NCI-H345 (cell line): ENCODE results near the gene OPRM1.
"Not testable (repeated sequence)": the region's sequence is repeated elsewhere in the genome, so short reads cannot be mapped to it uniquely, and the experiment has no call there.

Experiments used
- DNase-seq: peaks from one replicate; lab custom pipeline; 2025; lab: John Stamatoyannopoulos, UW

Gene OPRM1

DNA sequence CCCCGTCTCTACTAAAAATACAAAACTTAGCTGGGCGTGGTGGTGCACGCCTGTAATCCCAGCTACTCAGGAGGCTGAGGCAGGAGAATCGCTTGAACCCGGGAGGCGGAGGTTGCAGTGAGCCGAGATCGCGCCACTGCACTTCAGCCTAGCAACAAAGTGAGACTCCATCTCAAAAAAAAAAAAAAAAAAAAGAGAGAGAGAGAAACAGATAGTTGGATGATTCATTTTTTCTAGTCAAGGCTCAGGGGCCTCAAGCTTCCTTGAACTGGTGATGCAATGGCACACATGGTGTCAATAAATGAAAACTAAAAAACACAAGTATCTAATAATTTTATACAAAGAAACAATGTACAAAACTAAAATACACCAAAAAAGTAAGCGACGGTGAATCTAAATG, 202.0 kb downstream of the OPRM1 start:
- DNase-seq: not testable (repeated sequence)

DNA sequence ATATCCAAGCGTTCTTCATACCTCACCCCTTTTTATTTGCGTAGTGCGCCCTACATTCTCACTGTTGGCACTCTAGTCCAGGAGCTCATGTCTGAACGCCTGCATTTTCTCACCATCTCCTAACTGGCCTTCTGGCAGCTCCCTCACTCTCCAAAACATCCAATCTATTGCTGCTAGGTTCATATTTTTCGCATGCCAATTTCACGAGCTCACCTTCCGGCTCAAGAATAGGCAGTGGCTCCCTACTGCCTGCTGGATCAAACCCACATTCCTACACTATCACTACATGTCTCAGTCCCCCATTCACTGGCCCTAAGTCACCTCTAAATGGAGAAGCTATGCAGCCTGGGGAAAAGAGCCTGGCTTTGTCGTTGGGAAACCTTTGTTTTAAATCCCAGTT, 202.5 kb downstream of the OPRM1 start:
- no peak for DNase-seq

DNA sequence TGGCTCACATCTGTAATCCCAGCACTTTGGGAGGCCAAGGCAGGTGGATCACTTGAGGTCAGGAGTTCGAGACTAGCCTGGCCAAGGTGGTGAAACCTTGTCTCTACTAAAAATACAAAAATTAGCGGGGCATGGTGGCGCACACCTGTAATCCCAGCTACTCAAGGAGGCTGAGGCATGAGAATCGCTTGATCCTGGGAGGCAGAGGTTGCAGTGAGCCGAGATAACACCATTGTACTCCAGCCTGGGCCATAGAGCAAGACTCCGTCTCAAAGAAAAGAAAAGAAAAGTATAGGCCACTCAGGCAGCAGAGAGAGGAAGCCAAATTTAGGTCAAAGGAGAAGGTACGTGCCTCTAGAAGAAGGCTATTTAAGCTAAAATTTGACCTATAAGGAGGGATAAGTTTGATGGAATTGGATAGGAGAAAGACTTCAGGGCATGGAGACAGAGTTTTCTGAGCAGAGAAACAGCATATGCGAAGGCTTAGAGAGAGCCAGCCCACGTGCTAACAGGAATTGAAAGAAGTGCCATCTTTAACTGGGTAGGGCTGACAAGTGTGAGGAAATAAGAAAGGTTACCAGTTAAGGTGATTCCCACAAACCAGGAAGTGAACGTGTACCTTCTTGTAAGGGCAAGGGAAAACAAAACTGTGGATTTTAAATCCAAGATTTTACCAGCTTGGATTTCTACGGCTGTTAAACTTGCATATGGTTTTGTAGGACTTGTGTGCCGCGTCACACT, 203.7 kb downstream of the OPRM1 start:
- no peak for DNase-seq

DNA sequence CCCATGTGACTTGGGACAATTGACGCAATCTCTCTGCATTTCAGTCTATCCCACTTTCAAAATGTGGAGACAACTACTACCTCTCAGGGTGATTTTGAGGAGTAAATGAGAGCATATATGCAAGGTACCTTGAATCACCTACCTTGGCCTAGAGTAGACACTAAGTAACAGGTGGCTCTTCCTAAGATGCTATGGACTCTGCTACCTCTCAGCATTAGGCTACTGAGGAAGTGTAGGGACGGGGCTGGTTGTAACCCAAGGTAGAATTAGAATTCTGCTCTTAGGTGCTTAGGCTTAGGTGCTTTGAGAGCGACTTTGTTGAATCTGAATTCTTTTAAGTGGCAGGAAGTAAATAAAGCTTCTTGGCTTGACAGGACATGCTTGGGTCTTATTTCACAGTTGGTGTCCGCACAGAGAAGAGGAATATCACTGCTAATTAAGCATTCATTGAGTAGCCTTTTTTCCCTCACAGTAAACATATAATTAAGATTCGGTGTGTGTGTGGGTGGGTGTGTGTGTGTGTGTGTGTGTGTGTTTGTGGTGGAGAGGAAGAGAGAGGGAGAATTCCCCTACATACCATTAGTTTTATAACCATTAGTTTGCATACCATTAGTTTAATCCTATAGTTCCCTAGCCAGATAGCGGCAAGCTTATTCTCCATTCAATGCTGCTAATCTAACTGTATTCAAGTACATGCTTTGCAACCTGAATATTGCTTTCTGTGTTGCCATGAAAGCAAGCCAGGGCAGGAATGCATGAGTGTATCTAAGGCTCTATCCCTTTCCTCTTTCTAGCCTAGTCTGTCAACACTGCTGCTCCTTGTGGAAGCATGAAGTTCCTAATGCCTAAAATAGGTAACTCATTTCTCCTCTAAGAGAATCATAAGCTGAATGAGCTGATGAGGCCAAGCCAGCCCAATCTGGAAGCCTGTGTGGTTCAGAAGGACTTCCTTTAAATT, 205.0 kb downstream of the OPRM1 start:
- no peak for DNase-seq

DNA sequence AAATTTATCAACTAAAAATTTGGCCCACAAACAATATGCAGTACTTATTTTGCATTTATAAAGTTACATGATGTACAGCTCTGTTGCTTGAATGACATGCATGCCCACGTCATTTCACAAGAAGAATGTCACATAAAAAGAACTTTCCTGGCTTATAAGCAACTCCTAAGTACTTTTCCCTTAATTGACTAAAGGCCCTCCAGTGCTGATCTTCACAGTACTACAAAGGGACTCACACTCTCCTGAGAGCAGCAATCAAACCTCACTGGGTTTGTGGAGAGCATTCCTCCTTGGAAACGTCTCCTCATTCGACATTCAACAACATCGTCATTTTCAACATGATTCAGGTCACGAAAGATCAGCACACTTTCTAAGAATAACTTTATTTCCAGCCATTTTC, 206.5 kb downstream of the OPRM1 start:
- no peak for DNase-seq

DNA sequence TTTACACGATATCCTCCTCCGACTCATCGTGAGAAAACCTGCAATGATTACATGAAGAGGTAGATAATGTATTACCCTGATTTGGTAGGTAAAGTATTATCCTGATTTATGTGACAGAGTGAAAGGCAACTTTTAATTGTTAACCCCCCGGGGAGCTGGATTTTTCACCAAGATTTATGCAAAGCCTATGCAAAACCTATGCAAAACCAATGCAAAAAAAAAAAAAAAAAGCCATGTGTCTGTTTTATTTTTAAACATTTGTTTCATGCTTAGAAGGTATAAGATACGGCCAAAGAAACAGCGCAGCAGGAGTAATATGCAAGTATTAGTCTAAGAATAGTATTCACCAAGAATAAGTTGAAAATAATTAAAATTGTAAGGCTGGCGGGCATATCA, 207.7 kb downstream of the OPRM1 start:
- DNase-seq: no peak

DNA sequence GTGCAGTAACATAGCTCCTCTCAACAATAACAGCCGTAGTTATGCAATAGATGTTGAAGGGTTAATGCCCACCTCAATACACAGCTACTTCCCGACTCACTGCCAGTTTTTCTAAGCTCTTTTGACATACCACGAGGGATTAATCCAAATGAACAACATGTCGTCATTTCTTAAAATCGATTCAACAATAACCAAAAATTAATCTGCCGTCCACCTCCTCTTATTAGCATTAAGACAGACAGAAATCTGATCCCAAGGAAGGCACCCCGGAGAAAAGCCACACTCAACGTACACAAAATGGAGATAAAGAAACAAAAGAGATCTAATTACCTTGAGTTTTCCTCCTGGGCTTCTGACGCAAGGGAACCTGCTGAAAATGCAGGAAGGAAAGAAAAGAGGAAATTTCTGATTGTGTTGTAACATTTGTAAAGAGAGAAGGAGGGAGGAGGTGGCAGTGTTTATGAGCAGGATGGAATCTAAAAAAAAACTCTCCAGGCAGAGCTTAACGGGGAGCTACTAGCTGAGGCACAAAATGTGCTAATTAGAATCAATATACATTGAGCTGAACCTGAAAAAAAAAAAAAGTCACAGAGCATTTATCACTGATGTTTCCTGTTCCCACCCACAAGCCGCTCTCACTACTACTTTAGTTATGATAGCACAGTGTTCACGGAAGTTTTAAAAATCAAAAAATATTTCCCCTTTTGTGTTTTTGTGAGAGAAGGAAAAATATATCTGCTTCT, 208.2 kb downstream of the OPRM1 start:
- DNase-seq: no peak

DNA sequence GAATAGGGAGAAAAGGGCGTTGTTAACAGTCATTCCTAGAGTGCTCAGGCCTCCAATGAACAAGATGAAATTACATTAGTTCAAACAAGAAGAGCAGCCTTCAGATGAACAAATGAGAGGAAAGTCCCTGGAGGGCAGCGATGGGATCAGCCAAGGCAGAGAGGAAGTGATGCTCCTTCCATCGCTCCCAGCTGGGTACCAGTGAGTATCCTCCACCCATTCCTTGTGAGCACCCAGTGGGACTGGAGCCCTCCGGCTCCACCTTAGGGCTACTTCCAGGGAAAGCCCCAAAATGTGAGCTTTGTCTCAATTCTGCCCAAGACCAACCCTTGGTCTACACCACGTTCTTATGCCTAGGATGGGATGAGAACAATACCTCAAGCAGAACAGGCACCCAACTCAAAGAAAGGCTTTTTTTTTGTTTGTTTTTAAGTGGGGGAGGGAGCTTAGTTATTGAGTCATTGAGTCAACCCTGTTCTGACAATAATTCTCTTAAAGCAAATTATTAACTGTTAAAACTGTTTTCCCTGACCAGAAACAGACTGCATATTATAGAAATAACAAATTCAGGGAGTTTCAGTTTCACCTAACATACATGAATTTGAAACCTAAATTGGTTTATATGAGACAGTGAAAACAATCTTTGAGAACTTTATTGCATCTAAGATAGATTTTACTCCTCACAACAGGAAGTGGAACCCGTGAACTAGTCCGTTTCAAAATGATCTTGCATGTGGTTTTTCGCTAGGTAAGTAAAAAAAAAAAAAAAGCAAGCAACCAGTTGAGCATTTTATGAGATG, 210.7 kb downstream of the OPRM1 start:
- DNase-seq: no peak

DNA sequence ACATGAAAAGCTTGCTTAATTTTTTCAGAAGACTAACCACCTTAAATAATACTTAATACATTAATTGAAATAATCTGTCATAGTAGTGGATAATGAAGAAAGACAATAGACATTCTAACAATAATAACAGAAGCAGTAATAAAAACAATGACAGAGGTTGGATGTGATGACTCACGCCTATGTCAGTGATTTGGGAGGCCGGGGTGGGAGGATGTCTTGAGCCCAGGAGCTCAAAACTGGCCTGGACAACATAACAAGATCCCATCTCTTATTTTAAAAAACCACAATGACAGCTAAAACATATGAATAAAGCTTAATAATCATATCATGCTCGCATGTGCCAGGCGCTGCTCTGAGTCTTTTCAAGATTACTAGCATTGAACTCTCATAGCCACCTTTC, 212.1 kb downstream of the OPRM1 start:
- DNase-seq: no peak

DNA sequence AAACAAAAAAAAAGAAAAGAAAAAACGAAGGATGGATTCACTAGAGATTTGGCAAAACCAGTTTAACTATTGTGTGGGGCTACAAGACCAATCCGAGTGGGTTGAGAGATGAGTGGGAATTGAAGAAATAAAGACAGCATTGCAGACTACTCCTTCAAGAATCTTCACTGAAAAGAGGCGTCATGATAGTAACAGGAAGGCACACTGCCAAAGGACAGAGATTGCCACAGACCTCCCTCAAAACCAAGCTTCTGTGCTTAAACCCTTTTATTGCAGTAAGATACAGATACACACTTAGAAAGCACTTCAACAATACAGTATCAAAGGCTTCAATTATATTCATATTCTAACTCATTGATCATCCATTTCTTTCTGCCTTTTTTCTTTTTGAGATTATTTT, 213.6 kb downstream of the OPRM1 start:
- no peak for DNase-seq

DNA sequence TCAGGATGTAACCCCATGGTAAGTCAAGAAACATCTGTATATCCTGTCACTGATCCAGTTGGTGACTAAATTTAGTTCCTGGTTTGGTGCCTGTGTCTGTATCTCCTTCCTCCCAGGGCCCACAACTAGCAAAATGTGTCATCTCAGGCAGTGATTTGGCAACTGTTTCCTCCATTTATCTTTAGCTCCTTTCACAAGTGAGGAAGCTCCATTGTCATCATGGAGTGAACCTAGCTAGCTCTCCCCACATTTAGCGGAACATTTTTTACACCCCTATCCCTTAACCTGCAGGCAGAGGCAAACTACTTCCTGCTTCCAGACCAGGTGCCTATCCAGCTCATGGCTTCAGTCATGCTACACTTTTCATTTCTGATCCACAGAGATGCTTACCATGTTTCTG, 218.0 kb downstream of the OPRM1 start:
- DNase-seq: no peak

DNA sequence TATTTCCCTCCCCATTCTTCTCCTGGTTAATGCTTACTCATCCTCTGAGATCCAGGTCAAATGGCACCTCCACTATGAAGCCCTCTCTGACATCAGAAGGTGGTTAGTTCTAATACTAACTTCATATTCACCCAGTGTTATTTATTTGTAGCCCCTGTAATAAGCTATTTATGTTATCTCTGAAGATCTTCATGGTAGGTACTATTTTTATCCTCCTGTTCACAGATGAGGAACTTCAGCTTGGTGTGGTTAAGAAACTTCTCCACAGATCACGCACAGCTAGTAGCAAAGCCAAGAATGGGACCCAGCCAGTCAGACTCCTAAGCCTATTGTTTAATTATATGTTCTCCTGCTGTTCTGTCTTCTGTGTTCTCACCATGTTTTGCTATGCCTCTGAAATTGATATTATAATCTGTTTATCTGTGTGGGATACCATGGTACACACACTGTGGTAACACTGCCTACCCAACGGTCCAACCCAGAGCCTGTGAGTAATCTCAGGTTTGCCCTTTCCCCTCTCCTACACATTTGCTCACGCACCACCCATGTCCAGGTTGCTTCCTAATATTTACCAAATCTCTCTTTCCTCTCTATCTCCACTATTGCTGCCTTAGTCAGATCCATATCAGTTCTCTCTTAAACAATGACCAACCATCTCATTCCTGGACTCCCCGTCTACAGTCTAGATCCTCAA, 219.2 kb downstream of the OPRM1 start:
- no peak for DNase-seq

DNA sequence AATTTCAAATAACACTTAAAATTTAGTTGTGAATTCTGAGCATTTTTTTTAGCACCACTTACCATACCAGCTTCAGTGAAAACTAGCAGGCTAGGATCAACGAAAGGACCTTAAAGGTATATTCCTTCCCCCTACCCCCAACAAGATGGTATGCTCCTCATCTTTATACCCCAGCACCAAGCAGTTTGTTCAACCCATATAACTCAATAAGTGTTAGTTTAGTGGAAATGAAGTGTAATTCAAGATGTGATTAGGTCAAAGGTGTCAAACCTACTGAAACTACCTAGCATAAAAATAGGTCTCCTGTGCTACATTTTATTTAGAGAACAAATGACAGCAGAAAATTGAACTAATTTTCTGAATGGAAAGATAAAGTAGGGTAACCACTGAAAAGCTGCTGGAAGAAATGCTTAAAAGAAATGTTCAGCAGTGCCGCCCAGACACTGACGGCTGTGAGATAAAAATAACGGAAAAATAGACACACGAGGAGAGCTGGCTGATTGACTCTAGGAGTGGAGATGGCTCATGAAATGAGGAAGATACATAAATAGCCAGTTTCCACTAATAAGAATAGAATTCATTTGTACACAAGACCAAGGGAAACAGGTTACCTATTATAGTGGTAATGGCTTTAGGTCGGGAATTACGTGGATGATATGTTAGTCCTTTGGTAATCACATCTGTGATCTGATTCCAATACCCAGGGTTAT, 222.8 kb downstream of the OPRM1 start:
- no peak for DNase-seq

DNA sequence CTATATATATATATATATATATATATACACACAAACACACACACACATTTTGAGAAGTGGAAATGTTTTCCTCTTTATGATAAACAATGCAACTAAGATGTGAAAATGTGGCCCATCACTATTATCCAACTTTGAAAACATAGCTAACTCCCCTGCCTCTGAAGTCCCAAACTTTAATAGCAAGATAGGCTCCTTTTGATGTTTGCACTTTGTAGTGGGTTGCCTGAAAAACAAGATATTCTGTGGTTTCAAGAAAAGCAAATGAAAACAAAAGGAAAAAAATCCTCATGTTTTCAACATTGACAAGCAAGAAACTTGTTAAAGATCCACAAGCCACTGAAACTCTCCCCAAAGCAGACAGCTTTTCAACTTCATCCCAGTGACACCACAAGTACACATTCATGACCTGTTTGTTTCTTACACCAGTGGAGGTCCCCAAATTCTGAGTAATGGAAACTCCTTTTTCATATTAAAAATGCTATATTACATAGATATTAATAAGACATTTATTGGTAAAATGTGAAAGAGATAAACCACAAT, 227.6 kb downstream of the OPRM1 start:
- DNase-seq: no peak

DNA sequence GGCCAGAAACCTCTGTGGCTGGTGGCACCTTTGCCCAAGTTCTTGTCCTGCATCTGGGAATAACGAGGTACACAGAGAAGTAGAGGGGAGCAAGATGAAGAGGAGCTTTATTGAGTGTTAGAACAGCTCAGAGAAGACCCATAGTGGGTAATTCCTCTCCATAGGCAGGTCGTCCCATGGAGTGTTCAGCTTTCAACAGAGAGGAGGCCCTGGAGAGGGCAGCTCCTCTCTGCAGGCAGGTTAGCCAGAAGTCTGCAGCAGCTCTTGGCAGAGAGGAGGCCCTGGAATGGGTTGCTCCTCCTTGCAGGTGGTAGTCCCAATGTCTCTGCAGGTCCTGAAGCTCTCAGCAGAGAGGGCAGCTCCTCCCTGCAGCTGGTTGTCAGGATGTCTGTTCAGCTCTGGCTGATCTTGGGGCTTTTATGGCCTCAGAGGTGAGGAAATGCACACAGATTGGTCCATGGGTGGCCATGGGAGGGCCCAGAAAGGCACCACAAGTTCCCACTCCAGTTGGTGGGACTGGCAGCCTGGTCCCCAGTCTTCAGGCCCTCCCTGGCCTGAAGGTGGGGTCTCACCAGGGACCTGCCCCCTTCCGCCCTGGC, 228.6 kb downstream of the OPRM1 start:
- DNase-seq: no peak

DNA sequence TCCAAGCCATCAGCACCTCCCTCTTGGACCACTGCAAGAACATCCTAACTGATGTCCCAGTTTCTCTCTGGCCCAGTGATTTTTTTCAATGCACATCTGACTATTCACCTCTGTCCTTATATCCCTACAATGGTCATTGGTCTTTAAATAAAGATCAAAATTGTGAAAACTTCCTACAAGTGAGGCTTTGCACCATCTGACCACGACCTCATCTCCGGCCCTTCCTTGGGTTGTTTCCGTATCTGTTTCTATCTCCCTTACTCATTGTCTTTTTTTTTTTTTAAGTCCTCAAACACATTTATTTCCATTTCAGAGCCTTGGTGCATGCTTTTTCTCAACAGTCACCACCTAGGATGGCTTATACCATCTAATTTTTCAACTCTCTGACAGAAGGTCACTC, 229.4 kb downstream of the OPRM1 start:
- no peak for DNase-seq

DNA sequence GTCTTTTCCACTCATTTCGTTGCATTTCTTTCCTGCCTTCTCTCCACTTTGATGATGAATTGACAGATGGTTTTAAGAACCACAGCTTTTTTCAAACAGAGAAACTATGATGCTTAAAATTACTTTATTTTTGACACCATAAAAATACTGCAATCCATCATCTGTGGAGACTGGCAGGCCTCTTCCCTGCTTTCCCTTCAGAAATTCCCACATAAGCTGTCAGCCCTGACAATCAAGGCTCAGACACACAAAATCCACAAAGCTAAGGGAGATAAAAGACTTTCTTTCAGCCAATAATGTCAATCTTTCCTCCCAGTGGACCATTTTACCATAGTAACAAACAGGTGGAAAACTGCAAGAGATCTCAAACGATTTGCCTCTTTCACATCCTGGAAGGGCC, 235.1 kb downstream of the OPRM1 start:
- DNase-seq: no peak

DNA sequence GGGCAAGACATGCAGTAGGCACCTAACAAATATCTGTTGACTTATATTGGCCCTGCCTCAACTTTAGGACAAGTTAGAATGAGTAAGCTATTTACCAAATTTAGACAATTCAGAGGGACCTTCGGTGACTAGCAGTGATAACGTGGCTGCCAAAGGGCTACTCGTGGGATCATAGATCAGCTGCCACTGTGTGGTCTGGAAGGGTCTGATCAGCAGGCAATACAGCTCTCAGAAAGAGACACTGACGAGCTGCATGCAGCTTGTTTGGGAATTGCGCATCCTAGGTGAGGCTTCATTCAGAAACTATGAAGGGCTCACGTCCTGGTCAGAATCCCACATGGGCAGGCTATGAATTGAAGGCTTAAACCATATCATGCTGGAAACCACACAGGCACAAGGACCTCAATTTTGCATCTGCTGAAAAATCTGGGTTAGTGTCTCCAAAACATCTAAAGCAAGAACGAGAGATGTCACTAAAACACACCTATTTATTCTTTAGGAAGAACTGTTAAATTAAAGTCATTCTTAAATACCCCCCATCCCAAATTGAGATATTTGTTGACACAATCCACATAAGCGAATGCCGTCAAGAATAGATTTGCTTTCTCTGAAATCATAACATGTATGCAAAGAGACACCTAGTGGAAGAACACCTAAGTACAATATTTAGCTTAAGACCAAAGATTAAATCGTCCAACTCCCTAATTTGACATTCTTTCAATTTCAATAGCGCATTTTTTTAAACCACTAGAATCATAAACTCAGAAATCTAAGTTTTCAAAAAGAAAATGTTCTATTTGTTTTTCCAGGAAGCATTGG, 238.0 kb downstream of the OPRM1 start:
- DNase-seq: peak; percentile 39

DNA sequence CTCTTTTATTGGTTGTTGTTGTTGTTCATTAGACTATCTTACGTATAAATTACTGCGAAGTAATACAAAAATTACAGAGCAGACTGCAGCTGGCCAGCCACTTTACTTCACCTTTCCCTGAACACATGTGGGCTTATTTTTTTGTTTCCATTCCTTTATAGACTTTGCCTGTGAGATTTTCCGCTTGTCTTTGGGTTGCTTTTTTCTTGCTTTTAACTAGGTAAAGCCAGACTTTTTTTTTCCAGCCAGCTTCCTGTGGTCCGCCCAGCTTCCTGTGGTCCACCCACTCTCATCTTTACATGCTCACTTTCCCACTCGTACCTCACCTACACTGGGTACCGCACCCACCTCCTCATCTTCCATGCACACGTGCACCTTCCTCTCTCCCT, 238.6 kb downstream of the OPRM1 start:
- no peak for DNase-seq
